Ishikawa (cell line): ENCODE measurements around the gene MIER1.

Source experiments
- EGR1 ChIP-seq: IDR thresholded peaks from 2 replicates; pipeline ENCODE4 v1.6.1; 2012
- NFIC ChIP-seq: IDR thresholded peaks from 2 replicates; pipeline ENCODE4 v1.6.1; 2012

DNA sequence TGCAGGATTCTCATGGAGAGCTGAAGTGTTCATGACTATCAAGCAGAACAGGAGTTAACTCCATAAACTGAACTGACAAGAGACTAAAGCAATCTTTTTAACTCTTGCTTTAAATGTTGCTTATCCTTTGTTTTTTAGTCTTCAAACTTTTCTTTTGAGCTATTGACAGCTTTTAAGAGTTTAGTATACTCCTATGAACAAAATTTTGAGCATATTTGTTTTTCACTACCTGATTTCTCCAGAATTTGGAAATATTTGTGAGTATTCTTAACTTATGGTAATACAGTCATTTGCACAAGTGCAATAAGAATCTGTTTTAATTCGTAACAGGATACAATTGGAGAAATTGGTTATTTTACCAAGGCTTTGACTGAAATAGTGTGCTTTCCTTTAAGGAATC, 7.3 kb upstream of the MIER1 start:
- TF ChIP-seq NFIC (no peak), EGR1 (no peak)
